Erythroblast (primary cell): Measurements from ENCODE around the gene SLC38A1.

Source experiments
- DNase-seq, 2 experiments: peaks; one replicate each; lab custom pipeline; 2025; lab: John Stamatoyannopoulos, UW
- GATA1 ChIP-seq: IDR thresholded peaks from 2 replicates; pipeline ENCODE4 v1.6.1; 2011; ENCODE audit warnings: low read depth, mild to moderate bottlenecking, control low read depth, low read length, moderate library complexity
- POLR2A ChIP-seq: IDR thresholded peaks from 2 replicates; pipeline ENCODE4 v1.6.1; 2011; ENCODE audit warnings: mild to moderate bottlenecking, low read length

SLC38A1 gene

DNA sequence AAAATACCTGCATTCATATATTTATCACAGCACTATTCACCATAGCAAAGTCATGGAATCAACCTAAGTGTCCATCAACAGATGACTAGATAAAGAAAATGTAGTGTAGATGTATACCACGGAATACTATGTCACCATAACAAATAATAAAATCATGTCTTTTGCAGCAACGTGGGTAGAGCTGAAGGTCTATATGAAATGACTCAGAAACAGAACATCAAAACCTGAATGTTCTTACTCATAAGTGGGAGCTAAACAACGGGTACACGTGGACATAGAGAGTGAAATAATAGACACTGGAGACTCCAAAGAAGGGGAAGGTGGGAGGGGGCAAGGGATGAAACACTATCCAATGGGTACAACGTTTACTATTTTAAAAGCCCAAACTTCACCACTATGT lies 37.9 kb downstream of the SLC38A1 start:
- TF ChIP-seq GATA1 (no peak), POLR2A (no peak)
- no peak for DNase-seq

DNA sequence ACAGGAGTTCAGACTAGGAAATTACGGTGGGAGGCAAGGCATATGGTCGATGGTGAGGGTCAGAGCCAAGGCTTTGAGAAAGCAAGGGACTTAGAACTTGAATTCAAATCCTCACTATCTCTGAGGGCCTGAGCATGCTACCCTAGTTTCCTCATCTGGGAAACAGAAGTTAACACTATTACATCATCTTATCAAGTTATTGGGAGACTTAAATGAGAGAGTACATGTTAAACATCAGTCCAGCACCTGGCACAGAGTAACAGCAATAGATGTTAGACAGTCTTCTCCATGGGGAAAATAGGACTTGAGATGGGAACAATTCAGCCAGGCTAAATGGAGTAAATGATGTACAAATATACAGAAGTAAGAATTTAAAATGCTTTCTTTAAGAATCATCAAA lies 38.5 kb downstream of the SLC38A1 start:
- no peak for DNase-seq
- TF ChIP-seq GATA1 (no peak), POLR2A (no peak)

DNA sequence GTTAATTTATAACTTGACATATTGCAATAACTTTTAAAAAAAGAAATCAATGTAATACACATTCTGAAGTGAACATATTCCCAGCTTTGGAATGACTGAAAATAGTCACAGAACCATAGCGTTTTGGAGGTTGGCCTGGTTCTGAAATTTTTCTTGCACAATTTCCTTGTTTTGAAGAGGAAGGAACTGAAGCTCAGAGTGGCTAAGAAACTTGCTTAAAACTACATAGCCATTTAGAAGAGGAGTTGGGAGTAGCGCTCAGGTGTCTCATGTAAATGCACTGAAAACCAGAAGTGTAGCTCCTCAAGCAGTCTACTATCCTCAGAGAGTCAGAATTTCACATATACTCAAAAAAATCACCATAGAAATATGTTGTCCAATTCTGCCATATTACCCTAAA lies 41.2 kb downstream of the SLC38A1 start:
- no peak for DNase-seq
- TF ChIP-seq GATA1 (no peak), POLR2A (no peak)

DNA sequence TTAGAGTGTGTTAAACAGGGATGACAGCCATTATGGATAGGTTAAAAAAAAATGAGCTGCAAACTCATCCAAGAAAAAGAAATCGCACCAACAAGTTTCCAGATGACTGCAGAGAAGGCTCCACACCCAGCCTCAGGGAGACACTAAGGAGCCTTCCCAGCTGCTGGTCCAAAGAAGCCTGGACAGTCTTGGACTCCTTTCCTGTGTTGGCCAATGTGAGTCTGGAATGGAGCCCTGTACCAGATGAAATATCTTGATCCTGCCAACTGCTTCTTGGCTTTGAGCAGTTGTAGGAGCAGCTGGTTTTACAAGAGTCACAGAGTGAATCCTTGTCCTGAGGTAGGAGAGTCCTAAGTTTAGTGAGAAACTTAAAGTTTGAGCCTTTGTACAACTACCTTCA lies 44.5 kb downstream of the SLC38A1 start:
- DNase-seq = no peak

DNA sequence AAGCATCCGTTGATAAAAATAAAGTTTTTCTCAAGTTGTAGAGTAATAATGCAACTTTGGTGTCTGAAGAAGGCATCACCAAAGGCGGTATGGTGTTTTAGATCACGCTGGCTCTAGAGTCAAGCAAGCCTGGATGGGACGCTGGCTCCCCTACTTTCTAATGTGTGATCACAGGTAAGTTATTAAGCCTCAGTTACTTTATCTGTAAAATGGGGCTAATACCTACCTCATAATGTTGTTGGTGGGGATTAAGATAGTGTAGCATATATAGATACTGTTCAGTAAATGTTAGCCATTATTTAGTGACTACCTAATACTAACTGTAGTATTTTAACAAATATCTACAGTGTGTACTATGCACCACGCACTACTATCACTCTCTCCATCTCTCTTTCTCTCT lies 45.8 kb downstream of the SLC38A1 start:
- TF ChIP-seq POLR2A (no peak), GATA1 (no peak)
- no peak for DNase-seq

More for the DNA sequence above, 44.5 kb downstream of the SLC38A1 start:
- TF ChIP-seq POLR2A = no peak
- no peak for TF ChIP-seq GATA1

DNA sequence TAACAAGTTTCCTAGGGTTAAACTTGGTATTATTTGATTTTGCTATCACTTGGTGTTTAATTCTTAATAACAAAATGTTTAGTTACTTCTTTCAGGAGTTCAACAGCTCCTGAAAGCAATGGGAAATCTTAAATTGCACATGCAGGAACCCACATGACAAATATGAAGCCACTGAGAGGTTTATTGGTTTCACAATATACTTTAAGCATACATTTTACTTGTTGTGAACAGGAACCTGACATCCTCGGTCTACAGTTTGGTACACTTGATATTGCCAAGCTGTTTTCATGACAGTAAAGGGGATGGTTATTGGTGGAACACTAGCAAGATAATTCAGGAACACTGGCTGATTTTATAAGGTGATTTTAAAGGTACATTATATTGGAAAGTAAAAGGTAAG lies 46.2 kb downstream of the SLC38A1 start:
- no peak for DNase-seq

DNA sequence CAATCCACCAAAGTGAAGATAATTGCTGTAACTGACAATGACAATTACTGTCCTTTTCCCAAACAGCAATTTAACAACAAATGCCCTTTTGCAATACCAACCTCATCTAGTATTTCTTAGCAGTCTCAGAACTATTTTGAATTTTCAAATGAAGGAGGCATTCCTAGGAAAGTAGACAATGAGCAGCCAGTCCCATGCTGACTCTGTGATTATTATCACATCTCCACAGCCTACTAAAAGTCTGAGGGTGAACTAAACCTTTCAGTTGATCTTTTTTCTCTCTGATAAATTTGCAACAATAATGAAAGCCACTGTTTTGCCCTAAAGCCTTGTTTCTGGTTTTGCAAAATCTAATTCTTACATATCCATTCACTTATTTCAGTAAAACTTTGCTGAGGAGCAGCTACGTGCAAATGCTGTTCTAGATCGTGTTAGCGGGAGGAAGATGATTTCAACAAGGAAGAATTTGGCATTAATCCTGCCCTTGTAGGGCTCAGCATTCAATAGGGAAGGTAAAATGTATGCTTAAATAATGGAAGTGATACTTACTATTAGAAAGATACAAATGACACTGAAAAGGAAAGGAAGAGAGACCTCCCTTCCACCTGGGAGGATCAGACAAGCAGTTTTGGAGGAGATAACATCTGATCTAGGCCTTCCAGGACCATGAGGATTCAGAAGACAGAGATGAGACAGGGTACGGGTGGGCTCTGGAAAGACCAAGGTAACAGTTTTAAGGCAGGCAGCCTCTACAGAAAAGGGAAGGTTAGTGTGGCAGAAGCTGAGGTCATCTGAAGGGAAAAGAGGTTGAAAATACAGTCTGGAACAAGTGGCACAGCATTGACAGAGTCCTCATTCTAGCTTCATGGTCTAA lies 47.4 kb downstream of the SLC38A1 start:
- DNase-seq = peak in 1 of 2 experiments; percentile 43
- no peak for TF ChIP-seq POLR2A
- TF ChIP-seq GATA1 = no peak

More for the DNA sequence above, 46.2 kb downstream of the SLC38A1 start:
- TF ChIP-seq POLR2A (no peak), GATA1 (no peak)

DNA sequence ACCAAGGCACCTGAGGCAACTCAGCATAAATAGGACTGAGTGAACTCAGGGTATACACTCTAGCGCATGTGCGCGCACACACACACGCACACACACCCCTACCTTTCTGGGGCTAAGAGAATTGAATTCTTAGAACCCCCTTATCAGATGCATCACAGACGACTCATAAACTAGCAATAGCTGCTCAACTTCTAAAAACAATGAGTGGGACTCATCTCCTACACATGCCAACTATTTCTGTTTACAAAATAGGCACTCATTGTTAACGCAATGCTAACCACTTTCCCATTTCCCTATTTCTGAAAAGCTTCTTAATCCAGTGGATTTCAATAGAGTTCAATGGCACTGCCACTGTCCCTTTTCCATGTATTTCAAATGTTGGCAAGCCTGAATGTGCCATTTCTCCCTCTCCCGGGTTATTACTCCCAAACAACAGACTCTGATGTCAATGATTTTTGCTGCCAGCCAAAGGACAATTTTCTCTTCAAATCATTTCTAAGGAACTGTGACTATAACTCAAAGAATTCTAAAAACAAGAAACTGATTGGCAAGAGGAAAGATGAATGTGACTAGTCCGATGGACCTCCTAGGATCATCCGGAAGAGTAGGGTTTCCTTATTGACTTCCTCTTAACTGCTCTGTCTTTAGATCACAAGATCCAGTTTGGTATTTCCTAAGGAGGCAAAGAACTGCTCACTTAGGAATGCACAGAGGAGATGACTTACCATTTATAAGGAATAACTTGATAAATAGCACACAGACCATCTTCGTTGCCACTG lies 48.8 kb downstream of the SLC38A1 start:
- TF ChIP-seq POLR2A (no peak), GATA1 (no peak)
- DNase-seq = peak; percentile 35 to 61

DNA sequence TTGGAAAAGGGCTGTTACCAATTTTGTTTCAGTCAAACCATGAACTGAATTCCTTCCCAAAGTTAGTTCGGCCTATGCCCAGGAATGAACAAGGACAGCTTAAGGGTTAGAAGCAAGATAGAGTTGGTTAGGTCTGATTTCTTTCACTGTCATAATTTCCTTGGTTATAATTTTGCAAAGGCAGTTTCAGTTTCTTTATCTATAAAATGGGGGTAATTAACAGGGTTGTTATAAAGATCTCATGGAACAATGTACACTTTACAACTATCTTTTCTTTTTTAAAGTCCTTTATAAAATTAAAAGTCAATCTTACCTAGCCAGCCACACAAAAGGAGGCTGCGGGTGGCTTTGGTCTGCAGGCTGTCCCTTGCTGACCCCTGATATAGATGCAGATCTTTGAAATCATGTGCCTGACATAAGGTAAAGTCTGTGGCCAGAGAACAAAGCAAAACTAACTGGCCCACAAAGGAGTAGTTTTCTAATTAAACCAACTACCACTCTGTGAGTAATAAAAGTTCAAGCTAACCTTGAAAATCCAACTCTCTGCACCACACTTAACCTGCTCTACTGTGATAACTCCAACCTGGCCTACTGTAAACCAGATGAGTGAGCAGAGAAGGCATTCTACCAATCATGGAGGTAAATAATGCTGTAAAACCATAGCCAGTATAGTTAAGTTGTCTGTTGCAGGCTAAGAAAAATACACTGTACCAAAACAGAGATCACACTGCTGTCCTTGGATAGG lies 49.5 kb downstream of the SLC38A1 start:
- TF ChIP-seq POLR2A (no peak), GATA1 (no peak)
- DNase-seq = peak in 1 of 2 experiments; percentile 38

DNA sequence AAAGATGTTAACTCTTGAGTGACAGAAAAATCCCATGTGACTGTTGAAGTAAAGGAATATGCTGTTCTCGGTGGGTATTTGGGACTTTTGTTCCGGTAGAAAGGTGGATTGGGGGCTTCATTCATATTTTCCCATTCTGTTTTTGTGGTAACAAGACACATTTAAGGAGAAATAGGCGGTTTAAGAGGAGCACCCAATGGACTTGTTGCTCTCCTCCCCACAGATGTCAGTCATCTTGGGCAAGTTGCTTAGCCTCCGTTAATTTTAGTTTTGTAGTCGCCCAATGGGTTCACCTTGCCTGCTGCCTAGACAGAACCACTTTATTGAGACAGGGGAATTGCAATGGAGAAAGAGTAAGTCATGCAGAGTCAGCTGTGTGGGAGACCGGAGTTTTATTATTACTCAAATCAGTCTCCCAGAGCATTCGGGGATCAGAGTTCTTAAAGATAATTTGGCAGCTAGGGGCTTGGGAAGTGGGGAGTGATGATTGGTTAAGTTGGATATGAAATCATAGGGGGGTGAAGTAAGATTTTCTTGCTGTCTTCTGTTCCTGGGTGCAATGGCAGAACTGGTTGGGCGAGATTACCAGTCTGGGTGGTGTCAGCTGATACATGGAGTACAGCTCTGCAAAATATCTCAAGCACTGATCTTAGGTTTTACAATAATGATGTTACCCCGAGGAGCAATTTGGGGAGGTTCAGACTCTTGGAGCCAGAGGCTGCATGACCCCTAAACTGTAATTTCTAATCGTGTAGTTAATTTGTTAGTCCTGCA lies 50.3 kb downstream of the SLC38A1 start:
- DNase-seq = peak; percentile 15 to 60
- TF ChIP-seq POLR2A (no peak), GATA1 (no peak)

DNA sequence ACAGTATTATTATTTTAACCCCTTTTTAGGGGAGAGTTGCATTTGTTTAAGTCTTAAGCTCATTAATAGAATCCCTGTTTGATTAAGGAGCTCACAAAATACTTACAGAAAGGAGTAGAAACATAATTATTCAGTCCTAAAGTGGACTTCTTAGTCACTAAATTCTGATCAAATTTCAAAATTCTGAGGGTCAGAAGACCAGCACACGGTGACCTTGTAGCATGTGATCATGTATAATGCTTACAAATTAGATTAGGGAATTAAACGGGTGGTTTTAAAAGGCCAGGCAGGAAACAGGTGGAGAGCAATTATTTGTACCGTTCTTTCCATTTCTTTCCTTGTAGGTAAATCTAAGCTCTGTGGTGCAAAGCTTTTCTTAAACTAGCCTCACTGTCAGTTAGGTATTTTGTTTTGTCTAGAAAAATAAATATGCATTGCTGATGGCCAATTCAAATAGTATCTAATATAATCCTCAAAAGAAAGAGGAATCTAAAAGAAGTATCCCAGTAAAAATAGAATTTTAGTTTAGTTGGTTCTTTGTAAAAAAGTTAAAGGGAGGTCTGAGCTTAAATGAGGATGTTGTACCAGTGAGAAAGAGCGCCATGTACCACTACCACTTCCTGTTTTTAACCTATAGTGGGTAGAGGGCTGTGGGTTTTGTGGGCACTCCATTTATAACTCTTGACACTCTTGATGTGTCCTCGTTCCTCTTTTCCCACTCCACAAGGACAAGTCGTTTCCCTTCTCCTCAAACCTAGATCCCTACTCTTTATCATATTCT lies 51.1 kb downstream of the SLC38A1 start:
- TF ChIP-seq POLR2A (no peak), GATA1 (no peak)
- no peak for DNase-seq
